HEK293 (cell line): ENCODE results near the gene KDSR.

Source experiments
- GLI4 ChIP-seq: fragments of 450-650 bp; formaldehyde crosslinking; IDR thresholded peaks from 2 replicates; pipeline ENCODE4 v1.5.1; 2016; ENCODE audit warnings: missing biosample characterization, missing genetic modification characterization
- ZEB2 ChIP-seq: fragments of 450-650 bp; formaldehyde crosslinking; IDR thresholded peaks from 2 replicates; pipeline ENCODE4 v1.5.1; 2016; ENCODE audit warnings: missing biosample characterization, missing genetic modification characterization
- ZNF2 ChIP-seq: fragments of 450-650 bp; formaldehyde crosslinking; IDR thresholded peaks from 2 replicates; pipeline ENCODE4 v1.5.1; 2016; ENCODE audit warnings: missing biosample characterization, missing genetic modification characterization
- ZNF266 ChIP-seq: fragments of 450-650 bp; formaldehyde crosslinking; IDR thresholded peaks from 2 replicates; pipeline ENCODE4 v1.5.1; 2016; ENCODE audit warnings: missing biosample characterization, missing genetic modification characterization, low read depth
- ZNF416 ChIP-seq: fragments of 450-650 bp; formaldehyde crosslinking; IDR thresholded peaks from 2 replicates; pipeline ENCODE4 v1.5.1; 2016; ENCODE audit warnings: missing biosample characterization, missing genetic modification characterization
- ZNF600 ChIP-seq: fragments of 450-650 bp; formaldehyde crosslinking; IDR thresholded peaks from 2 replicates; pipeline ENCODE4 v1.5.1; 2016; ENCODE audit warnings: missing biosample characterization, missing genetic modification characterization
- ZNF670 ChIP-seq: fragments of 450-650 bp; formaldehyde crosslinking; IDR thresholded peaks from 2 replicates; pipeline ENCODE4 v1.5.1; 2016; ENCODE audit warnings: missing biosample characterization, missing genetic modification characterization, low read depth
- ZNF768 ChIP-seq: fragments of 450-650 bp; formaldehyde crosslinking; IDR thresholded peaks from 2 replicates; pipeline ENCODE4 v1.5.1; 2018; ENCODE audit warnings: missing biosample characterization, mild to moderate bottlenecking, missing genetic modification characterization
- ZNF792 ChIP-seq: fragments of 450-650 bp; formaldehyde crosslinking; IDR thresholded peaks from 2 replicates; pipeline ENCODE4 v1.5.1; 2016; ENCODE audit warnings: missing biosample characterization, missing genetic modification characterization
- TF ChIP-seq, protein P1 (sequence below): fragments of 450-650 bp; formaldehyde crosslinking; IDR thresholded peaks from 2 replicates; pipeline ENCODE4 v1.5.1; 2016; ENCODE audit warnings: missing biosample characterization, missing genetic modification characterization
- TF ChIP-seq, protein P2 (sequence below): fragments of 450-650 bp; formaldehyde crosslinking; IDR thresholded peaks from 2 replicates; pipeline ENCODE4 v1.5.1; 2016; ENCODE audit warnings: missing biosample characterization, missing genetic modification characterization
- TF ChIP-seq, protein P3 (sequence below): fragments of 450-650 bp; formaldehyde crosslinking; IDR thresholded peaks from 2 replicates; pipeline ENCODE4 v1.5.1; 2016; ENCODE audit warnings: missing biosample characterization, missing genetic modification characterization

DNA sequence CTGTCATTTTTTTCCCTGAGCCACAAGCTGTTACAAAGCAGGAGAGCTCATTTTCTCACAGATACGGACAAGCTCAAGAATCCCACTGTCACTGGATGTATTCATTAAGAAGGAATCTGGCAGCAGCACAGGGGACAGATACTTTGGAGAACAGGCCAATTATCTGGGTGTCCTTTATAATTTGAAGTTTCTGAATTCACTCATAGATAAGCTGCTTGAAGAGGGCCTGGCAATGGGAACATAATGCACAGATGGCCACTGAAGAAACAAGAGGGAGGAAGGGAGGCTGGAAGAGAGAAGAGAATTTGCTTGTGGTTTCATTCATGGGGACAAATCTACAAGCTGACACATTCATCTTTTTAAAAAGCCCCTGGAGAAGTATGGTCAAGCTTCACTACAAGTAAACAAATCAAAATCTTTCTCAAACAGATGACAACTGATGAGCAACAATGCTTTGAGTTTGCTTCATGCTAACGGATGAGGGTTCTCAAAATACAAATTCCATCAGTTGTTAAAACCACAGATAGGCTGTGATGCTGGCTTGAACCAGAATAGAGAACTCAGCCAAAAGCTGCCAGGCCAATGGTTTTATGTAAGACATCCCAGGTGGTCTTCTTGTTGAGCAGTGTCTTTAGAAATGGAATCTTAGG lies 59.3 kb downstream of the KDSR start:
- TF ChIP-seq, protein P1, sequence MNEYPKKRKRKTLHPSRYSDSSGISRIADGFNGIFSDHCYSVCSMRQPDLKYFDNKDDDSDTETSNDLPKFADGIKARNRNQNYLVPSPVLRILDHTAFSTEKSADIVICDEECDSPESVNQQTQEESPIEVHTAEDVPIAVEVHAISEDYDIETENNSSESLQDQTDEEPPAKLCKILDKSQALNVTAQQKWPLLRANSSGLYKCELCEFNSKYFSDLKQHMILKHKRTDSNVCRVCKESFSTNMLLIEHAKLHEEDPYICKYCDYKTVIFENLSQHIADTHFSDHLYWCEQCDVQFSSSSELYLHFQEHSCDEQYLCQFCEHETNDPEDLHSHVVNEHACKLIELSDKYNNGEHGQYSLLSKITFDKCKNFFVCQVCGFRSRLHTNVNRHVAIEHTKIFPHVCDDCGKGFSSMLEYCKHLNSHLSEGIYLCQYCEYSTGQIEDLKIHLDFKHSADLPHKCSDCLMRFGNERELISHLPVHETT (tag by site-specific recombination), result no peak
- TF ChIP-seq, protein P2, sequence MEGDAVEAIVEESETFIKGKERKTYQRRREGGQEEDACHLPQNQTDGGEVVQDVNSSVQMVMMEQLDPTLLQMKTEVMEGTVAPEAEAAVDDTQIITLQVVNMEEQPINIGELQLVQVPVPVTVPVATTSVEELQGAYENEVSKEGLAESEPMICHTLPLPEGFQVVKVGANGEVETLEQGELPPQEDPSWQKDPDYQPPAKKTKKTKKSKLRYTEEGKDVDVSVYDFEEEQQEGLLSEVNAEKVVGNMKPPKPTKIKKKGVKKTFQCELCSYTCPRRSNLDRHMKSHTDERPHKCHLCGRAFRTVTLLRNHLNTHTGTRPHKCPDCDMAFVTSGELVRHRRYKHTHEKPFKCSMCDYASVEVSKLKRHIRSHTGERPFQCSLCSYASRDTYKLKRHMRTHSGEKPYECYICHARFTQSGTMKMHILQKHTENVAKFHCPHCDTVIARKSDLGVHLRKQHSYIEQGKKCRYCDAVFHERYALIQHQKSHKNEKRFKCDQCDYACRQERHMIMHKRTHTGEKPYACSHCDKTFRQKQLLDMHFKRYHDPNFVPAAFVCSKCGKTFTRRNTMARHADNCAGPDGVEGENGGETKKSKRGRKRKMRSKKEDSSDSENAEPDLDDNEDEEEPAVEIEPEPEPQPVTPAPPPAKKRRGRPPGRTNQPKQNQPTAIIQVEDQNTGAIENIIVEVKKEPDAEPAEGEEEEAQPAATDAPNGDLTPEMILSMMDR (tag by site-specific recombination), result no peak
- TF ChIP-seq ZNF416 (tag by site-specific recombination) (no peak), ZNF768 (no peak), ZNF2 (tag by site-specific recombination) (no peak), ZNF670 (tag by site-specific recombination) (no peak), GLI4 (tag by site-specific recombination) (no peak), ZNF600 (tag by site-specific recombination) (no peak), ZEB2 (tag by site-specific recombination) (no peak), ZNF266 (tag by site-specific recombination) (no peak), ZNF792 (tag by site-specific recombination) (no peak)
- TF ChIP-seq, protein P3, sequence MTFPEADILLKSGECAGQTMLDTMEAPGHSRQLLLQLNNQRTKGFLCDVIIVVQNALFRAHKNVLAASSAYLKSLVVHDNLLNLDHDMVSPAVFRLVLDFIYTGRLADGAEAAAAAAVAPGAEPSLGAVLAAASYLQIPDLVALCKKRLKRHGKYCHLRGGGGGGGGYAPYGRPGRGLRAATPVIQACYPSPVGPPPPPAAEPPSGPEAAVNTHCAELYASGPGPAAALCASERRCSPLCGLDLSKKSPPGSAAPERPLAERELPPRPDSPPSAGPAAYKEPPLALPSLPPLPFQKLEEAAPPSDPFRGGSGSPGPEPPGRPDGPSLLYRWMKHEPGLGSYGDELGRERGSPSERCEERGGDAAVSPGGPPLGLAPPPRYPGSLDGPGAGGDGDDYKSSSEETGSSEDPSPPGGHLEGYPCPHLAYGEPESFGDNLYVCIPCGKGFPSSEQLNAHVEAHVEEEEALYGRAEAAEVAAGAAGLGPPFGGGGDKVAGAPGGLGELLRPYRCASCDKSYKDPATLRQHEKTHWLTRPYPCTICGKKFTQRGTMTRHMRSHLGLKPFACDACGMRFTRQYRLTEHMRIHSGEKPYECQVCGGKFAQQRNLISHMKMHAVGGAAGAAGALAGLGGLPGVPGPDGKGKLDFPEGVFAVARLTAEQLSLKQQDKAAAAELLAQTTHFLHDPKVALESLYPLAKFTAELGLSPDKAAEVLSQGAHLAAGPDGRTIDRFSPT, result no peak
